HG03432 (cell line): ENCODE measurements around the gene SUPT3H.

ENCODE experiments used
- ATAC-seq: cut with Tn5 transposase; IDR thresholded peaks from one replicate; pipeline ENCODE4 v1.9.1; 2021; ENCODE audit warnings: mild to moderate bottlenecking, moderate library complexity; ENCODE audit not compliant: unreplicated experiment

SUPT3H gene

GRCh38 chr6:45377554-45378333 lies at the start of gene SUPT3H:
SUPT3H (minus strand) TSS chr6:45377934.
- ATAC-seq: peak; percentile 95

- ATAC-seq: no peak
These were observed 48.5 kb upstream of the SUPT3H start for GRCh38 chr6:45426251-45426650.

GRCh38 chr6:45424451-45424861 lies 46.7 kb upstream of the SUPT3H start:
- no peak for ATAC-seq

- no peak for ATAC-seq
These were observed 46.2 kb upstream of the SUPT3H start for GRCh38 chr6:45423824-45424450.

GRCh38 chr6:45423111-45423823 lies 45.5 kb upstream of the SUPT3H start:
- ATAC-seq: no peak

GRCh38 chr6:45422503-45423110 lies 44.9 kb upstream of the SUPT3H start:
- no peak for ATAC-seq

- ATAC-seq: peak; percentile 41
These were observed 44.2 kb upstream of the SUPT3H start for GRCh38 chr6:45421709-45422502.

GRCh38 chr6:45420909-45421708 lies 43.4 kb upstream of the SUPT3H start:
- ATAC-seq: no peak

- no peak for ATAC-seq
These were observed 42.6 kb upstream of the SUPT3H start for GRCh38 chr6:45420083-45420908.

GRCh38 chr6:45419571-45420082 lies 41.9 kb upstream of the SUPT3H start:
- no peak for ATAC-seq

GRCh38 chr6:45417436-45417835 lies 39.7 kb upstream of the SUPT3H start:
- no peak for ATAC-seq

GRCh38 chr6:45416700-45417099 lies 39.0 kb upstream of the SUPT3H start:
- no peak for ATAC-seq

GRCh38 chr6:45415788-45416518 lies 38.2 kb upstream of the SUPT3H start:
- no peak for ATAC-seq

GRCh38 chr6:45415315-45415714 lies 37.6 kb upstream of the SUPT3H start:
- no peak for ATAC-seq

GRCh38 chr6:45411959-45412358 lies 34.2 kb upstream of the SUPT3H start:
- ATAC-seq: no peak

GRCh38 chr6:45400021-45400420 lies 22.3 kb upstream of the SUPT3H start:
- ATAC-seq: no peak

GRCh38 chr6:45398075-45398813 lies 20.5 kb upstream of the SUPT3H start:
- no peak for ATAC-seq
